Measurements from ENCODE around the gene IL1B. TPM values are rescaled to one million over a fixed set of nuclear protein-coding genes. Genes with fewer than 3 reads are reported as not detected.

The IL1B gene
- total RNA-seq, 3 donors from 2014 or later: 8.0 TPM; not detected in 2

- H3K36me3 ChIP-seq: no peaks in the 10 kb centered on the region
- H3K27me3 ChIP-seq: peaks cover 0 to 4% of the 10 kb centered on the region in 2 donors
- TF ChIP-seq CTCF (IDR thresholded peaks at IDR 0.05): no peak
- TF ChIP-seq POLR2A (IDR thresholded peaks at IDR 0.05): no peak
- no peak for TF ChIP-seq POLR2AphosphoS5 (IDR thresholded peaks at IDR 0.05)
- H3K9me3 ChIP-seq: no peaks in the 10 kb centered on the region
- DNase-seq (ENCODE audit: low spot score in 2 of 2): no peak
- H3K4me1 ChIP-seq: no peaks in the 10 kb centered on the region
- H3K4me3 ChIP-seq: no peak overlapping the region
- intact Hi-C loops (cut with DNase I; ENCODE audit: low total_unique reads): no loop called here
- no peak overlapping the region for H3K27ac ChIP-seq
Measured at GRCh38 chr2:112849956-112850355, 13.4 kb upstream of the IL1B start.

- Histone ChIP-seq H3K27ac (no peak overlapping the region), H3K4me3 (no peak overlapping the region), H3K27me3 (peaks cover 0 to 4% of the 10 kb centered on the region in 2 donors), H3K36me3 (no peaks in the 10 kb centered on the region), H3K9me3 (no peaks in the 10 kb centered on the region), H3K4me1 (no peaks in the 10 kb centered on the region)
- DNase-seq (ENCODE audit: low spot score in 2 of 2): no peak
- intact Hi-C loops (cut with DNase I; ENCODE audit: low total_unique reads): no loop called here
- no peak for TF ChIP-seq POLR2A (IDR thresholded peaks at IDR 0.05)
- TF ChIP-seq CTCF (IDR thresholded peaks at IDR 0.05): no peak
- TF ChIP-seq POLR2AphosphoS5 (IDR thresholded peaks at IDR 0.05): no peak
Measured at GRCh38 chr2:112848833-112849232, 12.3 kb upstream of the IL1B start.

GRCh38 chr2:112846031-112846430 lies 9.5 kb upstream of the IL1B start:
- no peak overlapping the region for H3K4me3 ChIP-seq
- no peaks in the 10 kb centered on the region for H3K36me3 ChIP-seq
- no peak overlapping the region for H3K27ac ChIP-seq
- no peaks in the 10 kb centered on the region for H3K4me1 ChIP-seq
- no peaks in the 10 kb centered on the region for H3K9me3 ChIP-seq
- H3K27me3 ChIP-seq: no peaks in the 10 kb centered on the region
- no peak for DNase-seq (ENCODE audit: low spot score in 2 of 2)
- intact Hi-C loops (cut with DNase I; ENCODE audit: low total_unique reads): no loop called here
- no peak for TF ChIP-seq POLR2AphosphoS5 (IDR thresholded peaks at IDR 0.05)
- TF ChIP-seq CTCF (IDR thresholded peaks at IDR 0.05): no peak
- no peak for TF ChIP-seq POLR2A (IDR thresholded peaks at IDR 0.05)

- TF ChIP-seq CTCF (IDR thresholded peaks at IDR 0.05) (no peak), POLR2A (IDR thresholded peaks at IDR 0.05) (no peak), POLR2AphosphoS5 (IDR thresholded peaks at IDR 0.05) (no peak)
- H3K36me3 ChIP-seq: no peaks in the 10 kb centered on the region
- H3K27me3 ChIP-seq: peaks cover 0 to 4% of the 10 kb centered on the region in 2 donors
- intact Hi-C loops (cut with DNase I; ENCODE audit: low total_unique reads): no loop called here
- H3K4me3 ChIP-seq: no peak overlapping the region
- H3K9me3 ChIP-seq: no peaks in the 10 kb centered on the region
- no peak overlapping the region for H3K27ac ChIP-seq
- no peaks in the 10 kb centered on the region for H3K4me1 ChIP-seq
- no peak for DNase-seq (ENCODE audit: low spot score in 2 of 2)
Measured at GRCh38 chr2:112843836-112844235, 7.3 kb upstream of the IL1B start.

GRCh38 chr2:112843288-112843687 lies 6.7 kb upstream of the IL1B start:
- Histone ChIP-seq H3K9me3 (no peaks in the 10 kb centered on the region), H3K4me1 (no peaks in the 10 kb centered on the region), H3K4me3 (no peak overlapping the region), H3K27me3 (peaks cover 0 to 4% of the 10 kb centered on the region in 2 donors), H3K36me3 (no peaks in the 10 kb centered on the region), H3K27ac (no peak overlapping the region)
- TF ChIP-seq POLR2A (IDR thresholded peaks at IDR 0.05) (no peak), CTCF (IDR thresholded peaks at IDR 0.05) (no peak), POLR2AphosphoS5 (IDR thresholded peaks at IDR 0.05) (no peak)
- intact Hi-C loops (cut with DNase I; ENCODE audit: low total_unique reads): no loop called here
- no peak for DNase-seq (ENCODE audit: low spot score in 2 of 2)

Data from breast epithelium (tissue), 4 donors.